ENCODE data around the gene GPBP1. TPM values are rescaled to one million over a fixed set of nuclear protein-coding genes. Genes with fewer than 3 reads are reported as not detected.

GPBP1 gene
- total and polyA plus RNA-seq, 2 experiments from 2014 or later = 38.1 to 41.7 TPM

GRCh38 chr5:57207681-57208080 is 33.8 kb downstream of the GPBP1 start:
- no peak overlapping the region for H3K4me2 ChIP-seq (ENCODE audit: unreplicated experiment)
- H3K79me2 ChIP-seq (ENCODE audit: insufficient read depth) = peaks cover 100% of the 10 kb centered on the region
- no peak overlapping the region for H3K9ac ChIP-seq
- H3K9me2 ChIP-seq (ENCODE audit: insufficient read depth) = no peaks in the 10 kb centered on the region
- H3K27ac ChIP-seq = no peak overlapping the region
- in situ Hi-C loops (cut with MboI) = loop anchor here (25.0 kb wide), 1 partner anchor 945 kb away; no protein-coding TSS in a partner anchor
- H2AFZ ChIP-seq = no peak overlapping the region
- peaks cover 21% of the 10 kb centered on the region for H3K4me1 ChIP-seq (ENCODE audit: insufficient read depth)
- H3F3A ChIP-seq (ENCODE audit: insufficient read depth) = peaks cover 10% of the 10 kb centered on the region
- no peak for DNase-seq
- H3K27me3 ChIP-seq (replicated peaks; ENCODE audit: insufficient read depth) = no peaks in the 10 kb centered on the region
- 96 to 98% methylated on average over 7 of the region's 7 CpGs for WGBS, 2 experiments (ENCODE audit: low coverage in 1 of 2, low lambda C conversion rate in 2 of 2, missing lambda C conversion rate in 2 of 2)
- TF ChIP-seq EZH2phosphoT487 (IDR thresholded peaks at IDR 0.05; ENCODE audit: insufficient read depth, low read depth) = no peak
- TF ChIP-seq EZH2 (IDR thresholded peaks at IDR 0.05; ENCODE audit: insufficient read depth, poor library complexity, severe bottlenecking) = no peak
- no peak overlapping the region for H3K4me3 ChIP-seq
- H4K20me1 ChIP-seq (ENCODE audit: insufficient read depth) = peaks cover 10% of the 10 kb centered on the region
- H3K36me3 ChIP-seq (ENCODE audit: low read depth) = no peaks in the 10 kb centered on the region
- H3K9me3 ChIP-seq (ENCODE audit: low read depth) = no peaks in the 10 kb centered on the region

DNA sequence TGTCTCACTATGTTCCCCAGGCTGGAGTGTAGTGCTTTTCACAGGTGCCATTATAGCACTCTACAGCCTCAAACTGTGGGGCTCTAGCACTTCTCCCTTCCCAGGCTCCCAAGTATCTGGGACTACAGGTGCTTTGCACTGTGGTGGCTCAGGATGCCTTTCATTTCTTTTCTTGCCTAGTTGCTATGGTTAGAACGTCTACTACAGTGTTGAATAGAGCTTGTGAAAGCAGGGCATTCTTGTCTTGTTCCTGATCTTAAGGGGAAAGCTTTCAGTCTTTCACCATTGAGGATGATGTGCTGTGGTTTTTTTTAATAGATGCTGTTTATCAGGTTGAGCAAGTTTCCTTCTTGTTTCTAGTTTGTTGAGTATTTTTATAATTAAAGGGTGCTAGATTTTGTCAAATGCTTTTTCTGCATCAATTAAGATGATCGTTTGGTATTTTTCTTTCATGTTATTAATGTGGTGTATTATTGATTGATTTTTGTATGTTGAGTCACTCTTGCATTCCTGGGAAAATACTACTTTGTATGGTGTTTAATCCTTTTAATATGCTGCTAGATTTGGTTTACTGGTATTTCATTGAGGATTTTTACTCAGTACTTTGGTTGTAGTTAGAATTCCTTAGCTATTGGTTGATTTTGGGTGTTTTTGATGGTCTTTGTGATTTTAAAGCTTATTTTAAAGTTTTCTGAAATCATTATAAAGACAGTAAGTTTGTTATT is 35.6 kb downstream of the GPBP1 start:
- DNase-seq = peak; percentile 34
- 0 out of 2 replicates have a peak overlapping the region, but pooled peaks have one; percentile 23 for H2AFZ ChIP-seq
- no peaks in the 10 kb centered on the region for H3K27me3 ChIP-seq (replicated peaks; ENCODE audit: insufficient read depth)
- WGBS, 2 experiments (ENCODE audit: low coverage in 1 of 2, low lambda C conversion rate in 2 of 2, missing lambda C conversion rate in 2 of 2) = 6 to 7% methylated on average over 2 of the region's 2 CpGs
- no peaks in the 10 kb centered on the region for H3K9me2 ChIP-seq (ENCODE audit: insufficient read depth)
- no peaks in the 10 kb centered on the region for H3K9me3 ChIP-seq (ENCODE audit: low read depth)
- peaks cover 100% of the 10 kb centered on the region for H3K79me2 ChIP-seq (ENCODE audit: insufficient read depth)
- TF ChIP-seq EZH2phosphoT487 (IDR thresholded peaks at IDR 0.05; ENCODE audit: insufficient read depth, low read depth) = no peak
- no peak for TF ChIP-seq EZH2 (IDR thresholded peaks at IDR 0.05; ENCODE audit: insufficient read depth, poor library complexity, severe bottlenecking)
- H3K27ac ChIP-seq = peak overlapping the region; percentile 50
- peak overlapping the region; percentile 40 for H3K9ac ChIP-seq
- no peaks in the 10 kb centered on the region for H3K36me3 ChIP-seq (ENCODE audit: low read depth)
- H3K4me2 ChIP-seq (ENCODE audit: unreplicated experiment) = peak overlapping the region; percentile 7
- H4K20me1 ChIP-seq (ENCODE audit: insufficient read depth) = peaks cover 10% of the 10 kb centered on the region
- peaks cover 21% of the 10 kb centered on the region for H3K4me1 ChIP-seq (ENCODE audit: insufficient read depth)
- in situ Hi-C loops (cut with MboI) = loop anchor here (10.0 to 25.0 kb wide), 2 partner anchors 265 to 947 kb away; no protein-coding TSS in a partner anchor
- H3F3A ChIP-seq (ENCODE audit: insufficient read depth) = peaks cover 10% of the 10 kb centered on the region
- H3K4me3 ChIP-seq = peak overlapping the region; percentile 27; the same call in 1 of the 2 replicates

DNA sequence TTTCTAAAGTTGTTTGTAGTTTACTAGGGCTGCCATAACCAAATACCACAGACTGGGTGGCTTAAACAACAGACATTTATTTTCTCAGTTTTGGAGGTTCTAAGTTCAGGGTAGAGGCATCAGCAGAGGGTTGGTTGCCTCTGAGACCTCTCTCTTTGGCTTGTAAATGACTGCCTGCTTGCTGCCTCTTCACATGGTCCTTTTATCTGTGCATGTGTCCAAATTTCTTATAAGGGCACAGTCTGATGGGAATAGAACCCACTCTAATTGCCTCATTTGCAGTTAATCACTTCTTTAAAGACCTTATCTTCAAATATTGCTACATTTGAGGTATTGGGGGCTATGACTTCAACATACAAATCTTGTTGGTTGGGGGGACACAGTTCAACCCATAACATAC is 36.8 kb downstream of the GPBP1 start:
- Histone ChIP-seq H3K9me2 (ENCODE audit: insufficient read depth) (no peaks in the 10 kb centered on the region), H2AFZ (no peak overlapping the region), H3F3A (ENCODE audit: insufficient read depth) (peaks cover 15% of the 10 kb centered on the region), H3K27me3 (replicated peaks; ENCODE audit: insufficient read depth) (no peaks in the 10 kb centered on the region), H3K4me2 (ENCODE audit: unreplicated experiment) (no peak overlapping the region), H4K20me1 (ENCODE audit: insufficient read depth) (peaks cover 10% of the 10 kb centered on the region), H3K79me2 (ENCODE audit: insufficient read depth) (peaks cover 100% of the 10 kb centered on the region), H3K4me1 (ENCODE audit: insufficient read depth) (peaks cover 18% of the 10 kb centered on the region), H3K9ac (no peak overlapping the region), H3K9me3 (ENCODE audit: low read depth) (no peaks in the 10 kb centered on the region), H3K4me3 (no peak overlapping the region), H3K27ac (peak overlapping the region; percentile 50), H3K36me3 (ENCODE audit: low read depth) (peaks cover 6% of the 10 kb centered on the region; the same call in 1 of the 2 replicates)
- in situ Hi-C loops (cut with MboI) = loop anchor here (10.0 to 25.0 kb wide), 2 partner anchors 266 to 948 kb away; no protein-coding TSS in a partner anchor
- DNase-seq = no peak
- no peak for TF ChIP-seq EZH2 (IDR thresholded peaks at IDR 0.05; ENCODE audit: insufficient read depth, poor library complexity, severe bottlenecking)
- TF ChIP-seq EZH2phosphoT487 (IDR thresholded peaks at IDR 0.05; ENCODE audit: insufficient read depth, low read depth) = no peak

DNA sequence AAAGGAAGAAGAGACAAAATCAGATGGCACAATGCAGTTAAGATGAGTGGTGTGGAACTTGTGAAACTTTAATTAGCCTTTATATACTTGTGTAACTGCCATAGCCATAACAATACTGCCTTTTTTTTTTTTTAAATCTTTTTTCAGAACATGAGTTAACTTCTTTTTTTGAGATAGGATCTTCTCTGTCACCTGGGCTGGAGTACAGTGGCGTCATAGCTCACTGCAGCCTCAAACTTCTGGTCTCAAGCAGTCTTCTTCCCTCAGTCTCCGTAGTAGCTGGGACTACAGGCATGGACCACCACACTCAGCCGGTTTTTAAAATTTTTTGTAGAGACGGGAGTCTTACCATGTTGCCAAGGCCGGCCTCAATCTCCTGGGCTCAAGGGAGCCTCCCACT is 37.2 kb downstream of the GPBP1 start:
- TF ChIP-seq EZH2phosphoT487 (IDR thresholded peaks at IDR 0.05; ENCODE audit: insufficient read depth, low read depth) = no peak

More for the DNA sequence above, 37.2 kb downstream of the GPBP1 start:
- WGBS, 2 experiments (ENCODE audit: low coverage in 1 of 2, low lambda C conversion rate in 2 of 2, missing lambda C conversion rate in 2 of 2) = 69 to 80% methylated on average over 5 of the region's 5 CpGs
- Histone ChIP-seq H3K27ac (no peak overlapping the region), H3K79me2 (ENCODE audit: insufficient read depth) (peaks cover 100% of the 10 kb centered on the region), H3K4me1 (ENCODE audit: insufficient read depth) (peaks cover 22% of the 10 kb centered on the region), H3K9me3 (ENCODE audit: low read depth) (no peaks in the 10 kb centered on the region), H3K4me3 (no peak overlapping the region), H2AFZ (no peak overlapping the region), H3K4me2 (ENCODE audit: unreplicated experiment) (no peak overlapping the region), H3K9ac (no peak overlapping the region), H3F3A (ENCODE audit: insufficient read depth) (peaks cover 15% of the 10 kb centered on the region), H3K36me3 (ENCODE audit: low read depth) (peaks cover 6% of the 10 kb centered on the region; the same call in 1 of the 2 replicates), H4K20me1 (ENCODE audit: insufficient read depth) (peaks cover 10% of the 10 kb centered on the region), H3K27me3 (replicated peaks; ENCODE audit: insufficient read depth) (no peaks in the 10 kb centered on the region), H3K9me2 (ENCODE audit: insufficient read depth) (no peaks in the 10 kb centered on the region)
- DNase-seq = no peak
- in situ Hi-C loops (cut with MboI) = loop anchor here (10.0 to 25.0 kb wide), 2 partner anchors 266 to 949 kb away; no protein-coding TSS in a partner anchor

Measured in GM23248 (cell line).